Vagina (tissue), 2 donors: ENCODE data around the gene MTHFD1L.

Experiments used
- POLR2A ChIP-seq, 2 donors: fragments of 450-650 bp; IDR thresholded peaks; one replicate each; pipeline ENCODE4 v1.6.1; 2017; ENCODE audit warnings: antibody characterized with exemption in 2 of 2, mild to moderate bottlenecking in 2 of 2, moderate library complexity in 2 of 2
- TF ChIP-seq, protein P1 (sequence below), 3 experiments: fragments of 450-650 bp in 2 of 3; fragments of 200-600 bp in 1 of 3; sonication (generic) in 1 of 3; IDR thresholded peaks; one replicate each; pipeline ENCODE4 v1.5.1; 2017 to 2019; ENCODE audit warnings: antibody characterized with exemption in 3 of 3, mild to moderate bottlenecking in 2 of 3, moderate library complexity in 2 of 3

- TF ChIP-seq, protein P1, sequence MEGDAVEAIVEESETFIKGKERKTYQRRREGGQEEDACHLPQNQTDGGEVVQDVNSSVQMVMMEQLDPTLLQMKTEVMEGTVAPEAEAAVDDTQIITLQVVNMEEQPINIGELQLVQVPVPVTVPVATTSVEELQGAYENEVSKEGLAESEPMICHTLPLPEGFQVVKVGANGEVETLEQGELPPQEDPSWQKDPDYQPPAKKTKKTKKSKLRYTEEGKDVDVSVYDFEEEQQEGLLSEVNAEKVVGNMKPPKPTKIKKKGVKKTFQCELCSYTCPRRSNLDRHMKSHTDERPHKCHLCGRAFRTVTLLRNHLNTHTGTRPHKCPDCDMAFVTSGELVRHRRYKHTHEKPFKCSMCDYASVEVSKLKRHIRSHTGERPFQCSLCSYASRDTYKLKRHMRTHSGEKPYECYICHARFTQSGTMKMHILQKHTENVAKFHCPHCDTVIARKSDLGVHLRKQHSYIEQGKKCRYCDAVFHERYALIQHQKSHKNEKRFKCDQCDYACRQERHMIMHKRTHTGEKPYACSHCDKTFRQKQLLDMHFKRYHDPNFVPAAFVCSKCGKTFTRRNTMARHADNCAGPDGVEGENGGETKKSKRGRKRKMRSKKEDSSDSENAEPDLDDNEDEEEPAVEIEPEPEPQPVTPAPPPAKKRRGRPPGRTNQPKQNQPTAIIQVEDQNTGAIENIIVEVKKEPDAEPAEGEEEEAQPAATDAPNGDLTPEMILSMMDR (IDR thresholded peaks at IDR 0.05): no peak
- no peak for TF ChIP-seq POLR2A (IDR thresholded peaks at IDR 0.05)
Observed at GRCh38 chr6:151054306-151054705, 188.8 kb downstream of the MTHFD1L start.
